Measurements from ENCODE around the gene MYH14. TPM values are rescaled to one million over a fixed set of nuclear protein-coding genes. Genes with fewer than 3 reads are reported as not detected.

MYH14 gene
- total RNA-seq, 2 experiments from 2014 or later: not detected

DNA sequence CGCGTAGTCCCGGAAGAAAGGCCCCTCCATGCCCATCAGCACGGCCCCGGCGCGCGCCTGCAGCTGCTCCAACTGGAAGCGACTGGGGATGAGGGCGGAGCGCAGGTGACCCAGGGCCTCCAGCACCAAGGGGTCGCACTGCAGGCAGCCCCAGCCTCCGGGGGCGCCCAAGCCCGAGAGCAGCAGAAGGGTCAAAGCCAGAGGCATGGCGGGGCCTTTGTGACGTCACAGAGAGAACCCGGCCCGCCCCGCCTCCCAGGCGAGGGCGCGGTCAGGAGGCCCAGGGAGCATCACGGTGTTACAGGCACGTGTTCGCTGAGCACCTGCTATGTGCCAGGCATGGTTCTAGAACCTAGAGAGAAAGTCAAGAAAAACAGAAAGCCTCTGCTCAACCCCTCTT lies 40.4 kb upstream of the MYH14 start, which contains the start of gene IZUMO2:
Gene IZUMO2 (minus strand): TSS at position 294 of the 400 bp plus-strand sequence. CDS start 87 bp downstream, at position 207.
- ChIA-PET CTCF (no interaction called here), POLR2A (no interaction called here)
- H3K4me1 Mint-ChIP-seq (ENCODE audit: low read depth): no peaks in the 10 kb centered on the region
- intact Hi-C loops (cut with micrococcal nuclease): no loop called here
- no peak within 1 kb of the TSS for H3K27ac Mint-ChIP-seq
- peak; percentile 15 for DNase-seq
- H3K36me3 Mint-ChIP-seq (ENCODE audit: low read depth): no peaks in the 10 kb centered on the region
- peaks cover 9% of the 10 kb centered on the region for H3K9me3 Mint-ChIP-seq
- no peak within 1 kb of the TSS for H3K4me3 Mint-ChIP-seq
- H3K27me3 Mint-ChIP-seq: peaks cover 20% of the 10 kb centered on the region
- ATAC-seq: no peak
- TF ChIP-seq, protein P1, sequence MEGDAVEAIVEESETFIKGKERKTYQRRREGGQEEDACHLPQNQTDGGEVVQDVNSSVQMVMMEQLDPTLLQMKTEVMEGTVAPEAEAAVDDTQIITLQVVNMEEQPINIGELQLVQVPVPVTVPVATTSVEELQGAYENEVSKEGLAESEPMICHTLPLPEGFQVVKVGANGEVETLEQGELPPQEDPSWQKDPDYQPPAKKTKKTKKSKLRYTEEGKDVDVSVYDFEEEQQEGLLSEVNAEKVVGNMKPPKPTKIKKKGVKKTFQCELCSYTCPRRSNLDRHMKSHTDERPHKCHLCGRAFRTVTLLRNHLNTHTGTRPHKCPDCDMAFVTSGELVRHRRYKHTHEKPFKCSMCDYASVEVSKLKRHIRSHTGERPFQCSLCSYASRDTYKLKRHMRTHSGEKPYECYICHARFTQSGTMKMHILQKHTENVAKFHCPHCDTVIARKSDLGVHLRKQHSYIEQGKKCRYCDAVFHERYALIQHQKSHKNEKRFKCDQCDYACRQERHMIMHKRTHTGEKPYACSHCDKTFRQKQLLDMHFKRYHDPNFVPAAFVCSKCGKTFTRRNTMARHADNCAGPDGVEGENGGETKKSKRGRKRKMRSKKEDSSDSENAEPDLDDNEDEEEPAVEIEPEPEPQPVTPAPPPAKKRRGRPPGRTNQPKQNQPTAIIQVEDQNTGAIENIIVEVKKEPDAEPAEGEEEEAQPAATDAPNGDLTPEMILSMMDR (IDR thresholded peaks at IDR 0.05): no peak

DNA sequence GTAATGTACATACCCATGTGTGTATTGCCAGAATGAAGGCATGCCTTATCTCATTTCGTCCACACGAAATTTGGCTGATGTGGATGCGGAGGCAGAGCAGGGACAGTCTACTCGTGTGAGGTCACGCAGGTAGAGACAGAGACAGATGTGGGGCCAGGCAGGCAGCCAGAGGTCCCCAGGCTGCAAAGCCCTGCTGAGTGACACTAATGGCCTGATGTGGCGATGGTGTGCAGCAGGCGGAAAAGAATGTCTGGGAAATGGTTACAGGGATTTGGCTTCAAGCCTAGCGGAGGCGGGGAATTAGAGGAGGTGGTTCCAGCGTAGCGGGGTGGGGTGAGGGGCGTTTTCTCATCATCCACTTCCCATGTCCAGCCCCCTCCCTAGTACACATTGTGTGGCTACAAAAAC lies 36.1 kb upstream of the MYH14 start:
- intact Hi-C loops (cut with micrococcal nuclease): no loop called here
- CTCF ChIA-PET: interaction anchor here (1.0 kb wide), 1 partner anchor 18 kb away, joined by 3 read pairs; no protein-coding TSS in a partner anchor
- H3K4me1 Mint-ChIP-seq (ENCODE audit: low read depth): no peaks in the 10 kb centered on the region
- ATAC-seq: no peak
- H3K4me3 Mint-ChIP-seq: no peak overlapping the region
- TF ChIP-seq, protein P1 (IDR thresholded peaks at IDR 0.05): no peak
- POLR2A ChIA-PET: no interaction called here
- no peaks in the 10 kb centered on the region for H3K9me3 Mint-ChIP-seq
- DNase-seq: no peak
- H3K27me3 Mint-ChIP-seq: peaks cover 23% of the 10 kb centered on the region
- H3K36me3 Mint-ChIP-seq (ENCODE audit: low read depth): no peaks in the 10 kb centered on the region
- no peak overlapping the region for H3K27ac Mint-ChIP-seq

DNA sequence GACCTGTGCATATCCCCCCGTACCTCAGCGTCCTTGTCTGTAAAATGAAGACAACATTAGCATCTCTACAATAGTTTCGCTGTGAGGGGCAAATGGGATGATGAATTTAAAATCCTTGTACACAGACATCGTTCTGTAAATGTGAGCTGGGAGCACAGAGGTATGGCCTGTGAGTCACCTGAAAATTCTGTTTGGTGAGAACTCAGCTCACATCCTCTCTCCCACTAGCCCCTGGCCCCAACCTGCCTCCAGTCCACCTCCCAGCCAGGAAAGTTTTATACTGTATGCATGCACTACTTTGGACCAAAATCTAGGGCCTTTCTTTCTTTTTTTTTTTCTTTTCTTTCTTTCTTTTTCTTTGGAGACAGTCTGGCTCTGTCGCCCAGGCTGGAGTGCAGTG lies 31.7 kb upstream of the MYH14 start:
- H3K9me3 Mint-ChIP-seq: no peaks in the 10 kb centered on the region
- intact Hi-C loops (cut with micrococcal nuclease): no loop called here
- no peak for ATAC-seq
- POLR2A ChIA-PET: no interaction called here
- no peaks in the 10 kb centered on the region for H3K36me3 Mint-ChIP-seq (ENCODE audit: low read depth)
- peaks cover 20% of the 10 kb centered on the region for H3K27me3 Mint-ChIP-seq
- no peak overlapping the region for H3K4me3 Mint-ChIP-seq
- no peak overlapping the region for H3K27ac Mint-ChIP-seq
- H3K4me1 Mint-ChIP-seq (ENCODE audit: low read depth): no peaks in the 10 kb centered on the region
- TF ChIP-seq, protein P1 (IDR thresholded peaks at IDR 0.05): no peak
- DNase-seq: no peak
- CTCF ChIA-PET: no interaction called here

DNA sequence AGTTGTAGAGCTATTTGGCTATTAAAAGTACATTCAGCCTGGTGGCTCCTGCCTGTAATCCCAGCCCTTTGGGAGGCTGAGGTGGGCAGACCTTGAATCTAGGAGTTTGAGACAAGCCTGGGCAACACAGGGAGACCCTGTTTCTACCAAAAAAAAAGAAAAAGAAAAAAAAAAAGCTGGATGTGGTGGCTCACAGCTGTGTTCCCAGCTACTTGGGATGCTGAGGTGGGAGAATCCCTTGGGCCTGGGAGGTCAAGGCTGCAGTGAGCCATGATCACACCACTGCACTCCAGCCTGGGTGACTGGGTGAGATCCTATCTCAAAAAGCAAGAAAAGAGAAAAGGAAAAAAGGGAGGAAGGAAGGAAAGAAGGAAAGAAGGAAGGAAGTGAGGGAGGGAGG lies 30.7 kb upstream of the MYH14 start:
- H3K27ac Mint-ChIP-seq: no peak overlapping the region
- DNase-seq (no peak), ATAC-seq (no peak)
- intact Hi-C loops (cut with micrococcal nuclease): no loop called here
- TF ChIP-seq, protein P1 (IDR thresholded peaks at IDR 0.05): no peak
- H3K4me3 Mint-ChIP-seq: no peak overlapping the region
- peaks cover 20% of the 10 kb centered on the region for H3K27me3 Mint-ChIP-seq
- no peaks in the 10 kb centered on the region for H3K4me1 Mint-ChIP-seq (ENCODE audit: low read depth)
- ChIA-PET POLR2A (no interaction called here), CTCF (interaction anchor here (0.7 to 1.0 kb wide), 2 partner anchors 18 to 37 kb away, joined by 3 read pairs; no protein-coding TSS in a partner anchor)
- no peaks in the 10 kb centered on the region for H3K9me3 Mint-ChIP-seq
- H3K36me3 Mint-ChIP-seq (ENCODE audit: low read depth): no peaks in the 10 kb centered on the region

DNA sequence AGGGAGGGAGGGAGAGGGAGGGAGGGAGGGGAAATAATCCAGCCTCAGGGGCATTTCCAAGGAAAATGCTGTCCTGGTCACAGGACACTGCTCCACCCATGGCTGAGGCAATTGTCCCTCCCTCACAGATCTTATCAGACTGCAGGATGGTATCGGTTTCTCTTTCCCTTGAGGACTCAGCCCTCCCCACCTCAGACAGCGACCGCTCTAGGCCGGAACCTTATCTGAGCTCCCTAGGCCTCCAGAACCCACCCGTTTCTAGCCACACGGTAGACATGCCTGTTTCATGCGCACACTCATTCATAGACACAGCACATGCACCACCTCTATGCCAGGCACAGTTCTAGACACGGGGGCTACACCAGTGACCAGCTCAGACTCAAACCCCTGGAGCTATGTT lies 30.3 kb upstream of the MYH14 start:
- peak; percentile 28 for DNase-seq
- intact Hi-C loops (cut with micrococcal nuclease): no loop called here
- ATAC-seq: peak; percentile 20
- POLR2A ChIA-PET: no interaction called here
- H3K27me3 Mint-ChIP-seq: peaks cover 21% of the 10 kb centered on the region
- no peak overlapping the region for H3K27ac Mint-ChIP-seq
- no peaks in the 10 kb centered on the region for H3K36me3 Mint-ChIP-seq (ENCODE audit: low read depth)
- CTCF ChIA-PET: interaction anchor here (0.7 to 1.0 kb wide), 2 partner anchors 18 to 37 kb away, joined by 3 read pairs; no protein-coding TSS in a partner anchor
- TF ChIP-seq, protein P1 (IDR thresholded peaks at IDR 0.05): no peak
- H3K9me3 Mint-ChIP-seq: no peaks in the 10 kb centered on the region
- no peaks in the 10 kb centered on the region for H3K4me1 Mint-ChIP-seq (ENCODE audit: low read depth)
- H3K4me3 Mint-ChIP-seq: no peak overlapping the region
